ENCODE measurements around the gene OR4Q2. TPM values are rescaled to one million over a fixed set of nuclear protein-coding genes. Genes with fewer than 3 reads are reported as not detected.

OR4Q2 gene
- total and polyA plus RNA-seq, 2 donors (not counting 3 experiments of a cell fraction or from before 2014, with no cell fraction given), result not detected

- Histone ChIP-seq H3K9me1 (replicated peaks; ENCODE audit: control insufficient read depth, extremely low read depth, insufficient read depth, low read length) (no peaks in the 10 kb centered on the region), H4K20me1 (replicated peaks; ENCODE audit: control insufficient read depth, extremely low read depth, insufficient read depth, low read length) (no peaks in the 10 kb centered on the region), H3K36me3 (ENCODE audit: control insufficient read depth in 2 of 2, extremely low read depth in 1 of 2, insufficient read depth in 2 of 2, low read length in 2 of 2) (no peaks in the 10 kb centered on the region), H3K9me3 (replicated peaks; ENCODE audit: control insufficient read depth, insufficient read depth, low read length) (peaks cover 7% of the 10 kb centered on the region), H3K4me3 (replicated peaks in 1 of 3; ENCODE audit: insufficient read depth in 1 of 3, low read depth in 1 of 3, low read length in 3 of 3) (no peak overlapping the region), H3K79me2 (ENCODE audit: control insufficient read depth, insufficient read depth, low read length) (no peaks in the 10 kb centered on the region), H3K9ac (replicated peaks; ENCODE audit: extremely low read depth, insufficient read depth, low read length) (no peak overlapping the region), H2AFZ (ENCODE audit: low read depth, low read length) (no peak overlapping the region), H3K4me1 (ENCODE audit: control insufficient read depth, extremely low read depth, insufficient read depth, low read length) (no peaks in the 10 kb centered on the region), H3K4me2 (ENCODE audit: insufficient read depth, low read length) (no peak overlapping the region), H3K27me3 (ENCODE audit: control insufficient read depth in 2 of 2, insufficient read depth in 2 of 2, low read length in 2 of 2) (no peaks in the 10 kb centered on the region), H3K27ac (ENCODE audit: insufficient read depth, low read depth, low read length) (no peak overlapping the region)
- TF ChIP-seq MAX (IDR thresholded peaks at IDR 0.05; ENCODE audit: insufficient read depth, insufficient read length), result no peak
- no peak for TF ChIP-seq MYC (IDR thresholded peaks at IDR 0.05; ENCODE audit: low read depth, low read length)
- TF ChIP-seq POLR2AphosphoS5 (IDR thresholded peaks at IDR 0.05; ENCODE audit: insufficient read depth, low read depth, low read length), result no peak
- no peak for TF ChIP-seq POLR2A (IDR thresholded peaks at IDR 0.05; ENCODE audit: low read depth, low read length)
- FAIRE-seq (no peak), DNase-seq (ENCODE audit: low read depth, low spot score) (no peak)
- dilution Hi-C loops (cut with MboI; ENCODE audit: extremely low pct_ligation_motif_present, low sequenced_read_pairs), result no loop called here
- intact Hi-C loops (cut with micrococcal nuclease), result no loop called here
- ChIA-PET CTCF (no interaction called here), POLR2A (no interaction called here)
- no TSS peak for BruUV-seq (replicated peaks)
These were observed 29.1 kb downstream of the OR4Q2 start for GRCh38 chr14:20031058-20031457.

GRCh38 chr14:20035449-20035848 is 33.5 kb downstream of the OR4Q2 start:
- TF ChIP-seq JUN (IDR thresholded peaks at IDR 0.05; ENCODE audit: borderline replicate concordance, insufficient read depth, insufficient read length, low read depth), result no peak
- no peak for TF ChIP-seq EZH2 (IDR thresholded peaks at IDR 0.05; ENCODE audit: borderline replicate concordance, low read depth, low read length, severe bottlenecking)
- TF ChIP-seq GATA2 (IDR thresholded peaks at IDR 0.05; ENCODE audit: insufficient read depth, insufficient read length, low read depth, low read length), result no peak
- no peak for TF ChIP-seq MAX (IDR thresholded peaks at IDR 0.05; ENCODE audit: insufficient read depth, insufficient read length)
- no peak for TF ChIP-seq POLR2AphosphoS5 (IDR thresholded peaks at IDR 0.05; ENCODE audit: insufficient read depth, low read depth, low read length)
- no peak for TF ChIP-seq CTCF (IDR thresholded peaks at IDR 0.05; ENCODE audit: extremely low read depth in 1 of 2, insufficient read depth in 1 of 2, low read depth in 1 of 2, low read length in 2 of 2)
- no peak for TF ChIP-seq POLR2A (IDR thresholded peaks at IDR 0.05; ENCODE audit: low read depth, low read length)
- no peak for TF ChIP-seq MYC (IDR thresholded peaks at IDR 0.05; ENCODE audit: low read depth, low read length)
- no peak for TF ChIP-seq FOS (IDR thresholded peaks at IDR 0.05; ENCODE audit: borderline replicate concordance, insufficient read depth, low read length)
- DNase-seq (ENCODE audit: low read depth, low spot score) (no peak), FAIRE-seq (no peak)
- H3K36me3 ChIP-seq (ENCODE audit: control insufficient read depth in 2 of 2, extremely low read depth in 1 of 2, insufficient read depth in 2 of 2, low read length in 2 of 2), result no peaks in the 10 kb centered on the region
- ChIA-PET POLR2A (no interaction called here), CTCF (no interaction called here)
- peaks cover 7% of the 10 kb centered on the region for H3K9me3 ChIP-seq (replicated peaks; ENCODE audit: control insufficient read depth, insufficient read depth, low read length)
- no TSS peak for BruUV-seq (replicated peaks)
- no peak overlapping the region for H3K4me3 ChIP-seq (replicated peaks in 1 of 3; ENCODE audit: insufficient read depth in 1 of 3, low read depth in 1 of 3, low read length in 3 of 3)
- intact Hi-C loops (cut with micrococcal nuclease) (no loop called here), dilution Hi-C loops (cut with MboI; ENCODE audit: extremely low pct_ligation_motif_present, low sequenced_read_pairs) (no loop called here)
- H3K9me1 ChIP-seq (replicated peaks; ENCODE audit: control insufficient read depth, extremely low read depth, insufficient read depth, low read length), result no peaks in the 10 kb centered on the region
- H3K4me1 ChIP-seq (ENCODE audit: control insufficient read depth, extremely low read depth, insufficient read depth, low read length), result no peaks in the 10 kb centered on the region
- H3K9ac ChIP-seq (replicated peaks; ENCODE audit: extremely low read depth, insufficient read depth, low read length), result no peak overlapping the region
- no peak overlapping the region for H3K27ac ChIP-seq (ENCODE audit: insufficient read depth, low read depth, low read length)
- H3K79me2 ChIP-seq (ENCODE audit: control insufficient read depth, insufficient read depth, low read length), result no peaks in the 10 kb centered on the region
- H2AFZ ChIP-seq (ENCODE audit: low read depth, low read length), result no peak overlapping the region
- no peak overlapping the region for H3K4me2 ChIP-seq (ENCODE audit: insufficient read depth, low read length)
- H4K20me1 ChIP-seq (replicated peaks; ENCODE audit: control insufficient read depth, extremely low read depth, insufficient read depth, low read length), result no peaks in the 10 kb centered on the region
- H3K27me3 ChIP-seq (ENCODE audit: control insufficient read depth in 2 of 2, insufficient read depth in 2 of 2, low read length in 2 of 2), result no peaks in the 10 kb centered on the region
